Suprapubic skin (tissue), 4 donors: ENCODE measurements around the gene NCOA4.

ENCODE experiments used
- CTCF ChIP-seq, 2 donors: fragments of 200-600 bp in 1 of 2; fragments of 450-650 bp in 1 of 2; sonication (generic) in 1 of 2; IDR thresholded peaks; one replicate each; pipeline ENCODE4 v1.5.1; 2016 to 2019; ENCODE audit warnings: antibody characterized with exemption in 2 of 2, mild to moderate bottlenecking in 1 of 2, moderate library complexity in 1 of 2
- EP300 ChIP-seq: sonication (generic); formaldehyde crosslinking; IDR thresholded peaks from one replicate; pipeline ENCODE4 v1.6.1; 2017; ENCODE audit warnings: antibody characterized with exemption
- POLR2A ChIP-seq, 2 donors: fragments of 450-650 bp; IDR thresholded peaks; one replicate each; pipeline ENCODE4 v1.6.1; 2017; ENCODE audit warnings: antibody characterized with exemption in 2 of 2, mild to moderate bottlenecking in 2 of 2, moderate library complexity in 2 of 2
- POLR2AphosphoS5 ChIP-seq, 3 donors: sonication (generic); formaldehyde crosslinking; IDR thresholded peaks; one replicate each; pipeline ENCODE4 v1.6.1; 2017; ENCODE audit warnings: antibody characterized with exemption in 3 of 3

GRCh38 chr10:46029461-46030030 lies 877 bp downstream of the NCOA4 start:
- TF ChIP-seq POLR2A (IDR thresholded peaks at IDR 0.05) (no peak), CTCF (IDR thresholded peaks at IDR 0.05) (no peak), POLR2AphosphoS5 (IDR thresholded peaks at IDR 0.05) (no peak), EP300 (no peak)
